NCI-H510A treated with DMSO at 0.1 percent for 48 hours (cell line): ENCODE measurements around the gene IFI30.
"Not testable (repeated sequence)": the region's sequence is repeated elsewhere in the genome, so short reads cannot be mapped to it uniquely, and the experiment has no call there.

Experiments used
- DNase-seq: peaks from one replicate; lab custom pipeline; 2025; lab: John Stamatoyannopoulos, UW

IFI30 gene

DNA sequence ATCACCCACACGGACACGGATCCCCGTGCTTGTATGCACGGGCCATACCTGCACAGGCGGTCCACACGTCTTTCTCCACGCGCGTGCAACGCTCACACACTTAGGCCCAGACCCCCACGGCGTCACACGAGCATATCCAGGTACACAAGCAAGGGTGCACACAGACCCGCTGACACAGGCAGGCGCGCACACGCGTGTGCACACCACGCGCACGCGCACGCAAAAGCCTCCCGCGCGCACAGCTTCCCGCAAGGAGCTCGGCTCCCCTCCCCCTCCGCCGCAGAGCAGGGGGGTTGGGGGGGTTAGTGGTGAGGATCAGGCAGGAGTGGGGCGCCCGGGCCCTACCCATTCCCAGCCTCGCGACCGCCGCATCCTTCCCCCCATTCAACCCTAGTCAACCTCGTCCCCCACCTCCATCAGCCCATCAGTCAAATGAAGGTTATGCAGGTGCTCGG is 29.8 kb downstream of the IFI30 start:
- DNase-seq, result no peak

- DNase-seq, result peak; percentile 99
Observed at GRCh38 chr19:18203863-18204393, 30.3 kb downstream of the IFI30 start, which contains the start of gene RAB3A. Gene RAB3A, minus strand, starts transcription at chr19:18204042. Its CDS starts 1,302 bp downstream, at chr19:18202740.

GRCh38 chr19:18204394-18205199 is 31.0 kb downstream of the IFI30 start:
- DNase-seq, result peak; percentile 93

DNA sequence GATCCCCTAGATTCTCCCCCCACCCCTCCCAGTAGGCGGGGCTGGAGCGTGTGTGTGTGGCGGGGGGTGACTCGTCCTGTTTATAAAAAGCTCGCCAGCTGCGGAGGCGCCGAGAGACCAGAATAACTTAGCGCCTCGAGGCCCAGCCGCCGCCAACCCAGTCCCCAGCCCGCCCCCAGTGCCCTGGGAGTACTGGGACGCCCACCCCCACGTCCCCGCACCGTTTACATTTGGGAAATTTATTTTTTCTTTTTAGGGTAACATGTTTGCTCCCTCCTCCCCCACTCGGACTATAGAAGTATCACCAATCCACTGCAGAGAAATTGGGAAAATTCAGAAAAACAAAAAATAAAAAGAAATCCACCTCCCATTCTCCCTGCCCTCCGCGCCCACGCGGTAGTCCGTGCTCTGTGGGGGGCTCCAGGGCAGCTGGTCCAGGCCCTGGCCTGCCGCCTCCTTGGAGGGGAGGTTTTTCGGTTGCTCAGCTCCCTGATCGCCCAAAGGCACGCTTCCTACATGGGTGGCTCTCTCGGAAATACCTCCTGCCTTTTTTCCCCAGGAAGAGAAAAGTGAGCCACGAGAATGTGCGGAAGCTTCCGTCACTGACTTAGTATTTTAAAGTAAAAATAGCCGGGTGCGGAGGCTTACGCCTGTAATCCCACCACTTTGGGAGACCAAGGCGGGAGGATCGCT is 31.7 kb downstream of the IFI30 start:
- peak; percentile 53 for DNase-seq

GRCh38 chr19:18206018-18206417 is 32.4 kb downstream of the IFI30 start:
- no peak for DNase-seq

DNA sequence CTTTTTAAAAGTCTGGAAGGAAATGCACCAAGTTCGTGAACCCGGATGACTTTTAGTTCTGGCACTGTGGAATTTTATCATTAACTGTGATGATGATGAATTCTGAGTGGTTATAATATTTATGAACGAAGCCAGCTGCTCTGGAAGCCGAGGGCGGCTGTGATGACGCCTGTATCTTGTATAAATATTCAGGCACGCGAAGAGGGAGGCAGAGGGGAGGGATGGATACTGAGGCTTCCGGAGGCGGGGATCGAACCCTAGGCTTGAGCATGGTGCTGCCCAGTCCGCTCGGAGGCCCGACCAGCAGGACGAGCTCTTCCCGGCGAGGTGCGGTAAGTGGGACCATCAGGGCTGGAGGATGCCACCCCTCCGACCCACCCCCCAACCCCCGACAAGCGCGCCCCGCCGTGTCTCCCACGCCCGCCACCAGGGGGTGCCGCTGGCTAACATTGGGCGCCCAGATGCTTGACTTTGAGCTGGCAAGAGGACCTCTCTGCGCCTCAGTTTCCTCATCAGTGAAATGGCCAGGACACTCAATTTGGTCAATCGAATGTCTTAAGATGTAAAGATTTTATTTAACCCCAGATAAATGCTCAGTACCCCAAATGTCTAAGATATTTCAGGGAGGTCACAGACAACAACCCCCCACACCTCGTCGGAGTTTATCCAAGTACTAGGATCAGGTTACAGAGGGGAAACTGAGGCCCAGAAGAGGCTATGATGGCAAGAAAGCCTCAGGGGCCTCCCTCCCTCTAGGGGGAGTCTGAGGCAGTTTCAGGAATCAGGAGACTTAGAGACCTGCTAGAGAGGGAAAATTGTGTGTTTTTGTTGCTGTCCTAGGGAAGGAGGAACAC is 34.7 kb downstream of the IFI30 start:
- DNase-seq, result peak; percentile 8

DNA sequence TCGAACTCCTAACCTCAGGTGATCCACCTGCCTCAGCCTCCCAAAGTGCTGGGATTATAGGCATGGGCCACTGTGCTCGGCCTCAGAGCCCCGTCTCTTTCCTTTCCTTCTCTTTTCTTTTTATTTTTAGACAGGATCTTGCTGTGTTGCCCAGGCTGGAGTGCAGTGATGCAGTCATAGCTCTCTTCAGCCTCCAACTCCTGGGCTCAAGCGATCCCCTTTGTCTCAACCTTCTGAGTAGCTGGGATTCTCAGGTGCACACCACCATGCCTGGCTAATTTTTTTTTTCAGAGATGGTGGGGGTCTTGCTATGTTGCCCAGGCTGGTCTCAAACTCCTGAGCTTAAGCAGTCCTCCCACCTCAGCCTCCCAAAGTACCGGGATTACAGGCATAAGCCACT is 36.3 kb downstream of the IFI30 start:
- DNase-seq, result not testable (repeated sequence)

DNA sequence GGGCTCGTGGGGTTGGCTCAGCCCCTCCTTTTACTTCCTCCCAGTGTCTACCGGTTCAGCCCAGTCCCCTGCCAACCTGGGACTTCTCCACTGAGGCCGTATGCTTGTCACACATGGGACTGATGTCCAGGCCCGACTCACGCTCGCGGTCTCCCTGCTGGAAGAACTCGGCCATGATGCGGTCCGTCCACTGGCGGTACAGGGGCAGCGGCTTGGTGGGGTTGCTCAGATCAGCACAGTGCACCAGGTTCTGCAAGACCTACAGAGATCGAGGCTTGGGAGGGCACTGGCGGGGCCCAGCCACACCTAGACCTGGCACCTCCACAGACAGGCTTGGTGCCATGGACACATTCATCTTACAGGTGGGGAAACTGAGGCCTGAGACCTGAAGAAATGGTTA is 38.1 kb downstream of the IFI30 start:
- DNase-seq, result no peak

GRCh38 chr19:18214779-18215433 is 41.3 kb downstream of the IFI30 start:
- DNase-seq, result no peak

GRCh38 chr19:18216789-18217188 is 43.2 kb downstream of the IFI30 start:
- no peak for DNase-seq

DNA sequence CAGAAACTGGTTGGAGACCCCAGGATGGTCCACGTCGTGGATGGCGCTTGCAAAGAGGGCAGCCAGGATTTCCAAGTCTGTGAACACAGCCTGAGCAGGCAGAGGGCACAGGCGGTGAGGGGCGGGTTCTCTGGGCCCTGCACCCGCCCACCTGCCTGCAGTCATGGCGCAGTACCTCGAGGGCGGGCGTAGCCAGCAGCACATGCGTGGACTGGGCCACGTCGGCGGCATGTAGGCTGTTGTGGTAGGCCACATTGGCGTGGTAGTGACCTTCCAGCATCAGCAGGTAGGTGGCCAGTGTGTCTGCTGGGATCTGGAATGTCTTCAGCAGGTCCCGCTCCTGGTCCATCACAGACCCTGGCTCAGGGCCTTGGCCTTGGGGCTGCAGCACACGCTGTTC is 44.5 kb downstream of the IFI30 start:
- no peak for DNase-seq

- DNase-seq, result no peak
Observed at GRCh38 chr19:18218600-18218999, 45.0 kb downstream of the IFI30 start.

GRCh38 chr19:18219911-18220631 is 46.5 kb downstream of the IFI30 start:
- DNase-seq, result no peak

DNA sequence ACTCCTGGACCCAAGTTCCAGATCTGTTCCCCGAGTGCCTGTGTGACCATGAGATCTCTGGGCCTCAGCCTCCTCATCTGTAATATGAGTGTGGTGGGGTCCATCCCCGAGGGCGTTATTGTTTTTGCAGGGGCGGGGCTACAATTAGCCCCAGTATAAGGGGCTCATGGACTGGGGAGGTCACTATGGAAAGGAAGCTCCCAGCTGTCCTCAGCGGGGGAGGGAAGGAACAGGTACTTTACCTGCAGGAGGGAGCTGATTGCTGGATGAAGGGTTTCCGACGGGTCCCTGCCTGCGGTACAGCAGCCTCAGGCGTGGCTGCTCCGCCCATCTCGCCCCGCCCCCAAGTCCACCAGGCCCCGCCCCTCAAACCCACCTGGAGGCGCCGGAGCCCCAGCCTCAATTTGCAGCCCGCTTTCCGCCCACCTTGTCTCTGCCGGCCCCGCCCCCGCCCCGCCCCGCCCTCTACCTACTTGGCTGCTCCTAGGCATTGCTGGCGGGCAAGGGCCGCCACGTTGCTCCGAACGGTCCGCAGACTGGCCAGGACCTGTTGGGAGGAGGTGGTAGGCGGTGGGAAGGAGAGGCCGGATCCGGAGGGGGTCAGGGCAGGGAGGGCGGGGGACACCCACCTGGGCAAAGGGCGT is 47.1 kb downstream of the IFI30 start:
- no peak for DNase-seq

DNA sequence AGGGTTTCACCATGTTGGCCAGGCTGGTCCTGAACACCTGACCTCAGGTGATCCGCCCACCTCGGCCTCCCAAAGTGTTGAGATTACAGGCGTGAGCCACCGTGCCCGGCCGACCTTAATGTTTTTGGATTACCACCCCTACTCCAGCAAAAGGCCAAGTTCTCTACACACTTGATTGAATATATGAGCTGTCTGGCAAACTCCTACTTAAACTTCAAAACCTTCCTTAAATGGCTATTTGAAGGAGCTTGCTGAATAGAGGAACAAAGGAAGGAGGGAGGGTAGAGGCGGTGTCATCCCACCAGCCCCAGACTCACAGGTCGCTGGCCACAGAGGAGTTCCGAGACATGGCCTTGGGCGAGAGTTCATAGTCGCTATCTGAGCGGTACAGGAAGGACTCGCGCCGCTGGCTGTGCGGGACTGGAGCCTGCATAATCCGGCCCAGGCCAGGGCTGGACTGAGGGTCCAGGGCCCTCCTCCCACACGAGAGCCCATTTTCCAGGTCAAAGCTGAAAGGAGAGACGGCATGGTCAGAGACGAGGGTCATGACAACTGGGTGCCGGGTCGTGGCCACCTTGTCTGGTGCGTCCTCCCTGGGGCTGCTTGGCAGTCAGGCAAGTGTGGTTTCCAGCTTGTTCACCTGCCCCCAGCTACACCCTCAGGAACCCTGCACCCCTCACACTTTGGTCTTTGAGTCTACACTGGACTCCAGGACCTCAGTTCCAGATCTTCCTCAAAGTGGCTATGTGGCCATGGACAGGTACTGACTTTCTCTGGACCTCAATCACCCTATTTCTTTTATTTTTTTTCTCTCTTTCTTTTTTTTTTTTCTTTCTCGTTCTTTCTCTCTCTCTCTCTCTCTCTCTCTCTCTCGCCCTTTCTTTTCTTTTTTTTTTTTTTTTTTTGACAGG is 48.5 kb downstream of the IFI30 start:
- no peak for DNase-seq

GRCh38 chr19:18223860-18224524 is 50.4 kb downstream of the IFI30 start:
- no peak for DNase-seq

DNA sequence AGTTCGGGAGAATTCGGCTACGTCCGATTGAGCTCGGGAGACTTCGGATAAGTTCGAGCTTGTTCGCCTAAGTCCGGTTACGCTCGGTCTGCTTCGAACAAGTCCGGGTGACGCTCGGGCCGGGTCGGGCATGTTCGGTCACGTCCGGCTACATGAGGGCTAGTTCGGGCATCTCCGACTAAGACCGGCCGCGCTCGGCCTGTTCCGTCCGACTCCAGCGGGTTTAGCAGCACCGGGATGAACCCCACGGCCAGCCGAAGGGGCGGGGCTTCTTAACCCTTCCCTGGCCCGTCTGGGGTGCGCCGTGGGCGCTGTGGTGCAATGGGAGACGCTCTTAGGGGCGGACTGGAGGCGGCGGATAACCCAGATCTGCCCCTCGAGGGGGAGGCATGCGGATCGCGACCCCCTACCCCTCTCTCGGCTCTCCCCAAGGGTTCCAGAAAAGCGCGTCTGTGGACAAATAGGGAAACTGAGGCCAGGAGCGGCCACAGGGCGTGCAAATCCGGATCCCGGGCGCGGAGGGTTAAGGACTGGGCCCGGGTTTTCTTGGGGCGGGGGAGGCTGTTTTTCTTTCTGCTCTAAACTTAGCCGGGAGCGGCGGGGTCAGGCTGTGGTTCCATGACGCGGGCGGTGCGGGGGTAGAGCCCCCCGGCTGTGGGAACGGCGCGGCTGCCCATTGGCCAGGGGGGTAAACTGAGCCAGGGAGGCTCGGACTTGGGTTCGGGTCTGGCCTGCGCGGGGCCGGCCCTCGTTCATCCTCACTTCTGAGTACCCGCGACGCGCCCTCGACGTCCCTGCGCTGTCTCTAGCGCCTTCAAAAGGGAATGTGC is 51.1 kb downstream of the IFI30 start:
- peak; percentile 89 for DNase-seq

DNA sequence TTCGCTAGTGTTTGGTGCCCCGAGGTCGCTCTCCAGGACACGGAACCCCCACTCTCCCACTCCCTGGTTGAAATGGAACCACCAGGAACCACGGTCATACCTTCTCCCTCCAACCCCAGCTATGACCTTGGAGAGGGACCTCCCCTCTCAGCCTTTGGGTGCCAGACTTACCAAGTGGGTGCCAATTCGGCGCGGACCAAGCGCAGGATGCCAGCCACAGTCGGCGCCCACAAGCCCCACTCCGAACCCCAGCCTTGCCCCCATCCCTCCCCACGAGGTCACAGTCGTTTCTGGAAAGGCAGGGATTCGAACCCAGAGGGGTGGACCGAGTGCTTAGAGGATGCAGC is 51.7 kb downstream of the IFI30 start:
- no peak for DNase-seq
